ENCODE measurements around the gene CAMTA2.
A peak's percentile ranks its signal among the peaks of the same experiment; 100 is the strongest.

CAMTA2 gene, protein sequence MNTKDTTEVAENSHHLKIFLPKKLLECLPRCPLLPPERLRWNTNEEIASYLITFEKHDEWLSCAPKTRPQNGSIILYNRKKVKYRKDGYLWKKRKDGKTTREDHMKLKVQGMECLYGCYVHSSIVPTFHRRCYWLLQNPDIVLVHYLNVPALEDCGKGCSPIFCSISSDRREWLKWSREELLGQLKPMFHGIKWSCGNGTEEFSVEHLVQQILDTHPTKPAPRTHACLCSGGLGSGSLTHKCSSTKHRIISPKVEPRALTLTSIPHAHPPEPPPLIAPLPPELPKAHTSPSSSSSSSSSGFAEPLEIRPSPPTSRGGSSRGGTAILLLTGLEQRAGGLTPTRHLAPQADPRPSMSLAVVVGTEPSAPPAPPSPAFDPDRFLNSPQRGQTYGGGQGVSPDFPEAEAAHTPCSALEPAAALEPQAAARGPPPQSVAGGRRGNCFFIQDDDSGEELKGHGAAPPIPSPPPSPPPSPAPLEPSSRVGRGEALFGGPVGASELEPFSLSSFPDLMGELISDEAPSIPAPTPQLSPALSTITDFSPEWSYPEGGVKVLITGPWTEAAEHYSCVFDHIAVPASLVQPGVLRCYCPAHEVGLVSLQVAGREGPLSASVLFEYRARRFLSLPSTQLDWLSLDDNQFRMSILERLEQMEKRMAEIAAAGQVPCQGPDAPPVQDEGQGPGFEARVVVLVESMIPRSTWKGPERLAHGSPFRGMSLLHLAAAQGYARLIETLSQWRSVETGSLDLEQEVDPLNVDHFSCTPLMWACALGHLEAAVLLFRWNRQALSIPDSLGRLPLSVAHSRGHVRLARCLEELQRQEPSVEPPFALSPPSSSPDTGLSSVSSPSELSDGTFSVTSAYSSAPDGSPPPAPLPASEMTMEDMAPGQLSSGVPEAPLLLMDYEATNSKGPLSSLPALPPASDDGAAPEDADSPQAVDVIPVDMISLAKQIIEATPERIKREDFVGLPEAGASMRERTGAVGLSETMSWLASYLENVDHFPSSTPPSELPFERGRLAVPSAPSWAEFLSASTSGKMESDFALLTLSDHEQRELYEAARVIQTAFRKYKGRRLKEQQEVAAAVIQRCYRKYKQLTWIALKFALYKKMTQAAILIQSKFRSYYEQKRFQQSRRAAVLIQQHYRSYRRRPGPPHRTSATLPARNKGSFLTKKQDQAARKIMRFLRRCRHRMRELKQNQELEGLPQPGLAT

DNA sequence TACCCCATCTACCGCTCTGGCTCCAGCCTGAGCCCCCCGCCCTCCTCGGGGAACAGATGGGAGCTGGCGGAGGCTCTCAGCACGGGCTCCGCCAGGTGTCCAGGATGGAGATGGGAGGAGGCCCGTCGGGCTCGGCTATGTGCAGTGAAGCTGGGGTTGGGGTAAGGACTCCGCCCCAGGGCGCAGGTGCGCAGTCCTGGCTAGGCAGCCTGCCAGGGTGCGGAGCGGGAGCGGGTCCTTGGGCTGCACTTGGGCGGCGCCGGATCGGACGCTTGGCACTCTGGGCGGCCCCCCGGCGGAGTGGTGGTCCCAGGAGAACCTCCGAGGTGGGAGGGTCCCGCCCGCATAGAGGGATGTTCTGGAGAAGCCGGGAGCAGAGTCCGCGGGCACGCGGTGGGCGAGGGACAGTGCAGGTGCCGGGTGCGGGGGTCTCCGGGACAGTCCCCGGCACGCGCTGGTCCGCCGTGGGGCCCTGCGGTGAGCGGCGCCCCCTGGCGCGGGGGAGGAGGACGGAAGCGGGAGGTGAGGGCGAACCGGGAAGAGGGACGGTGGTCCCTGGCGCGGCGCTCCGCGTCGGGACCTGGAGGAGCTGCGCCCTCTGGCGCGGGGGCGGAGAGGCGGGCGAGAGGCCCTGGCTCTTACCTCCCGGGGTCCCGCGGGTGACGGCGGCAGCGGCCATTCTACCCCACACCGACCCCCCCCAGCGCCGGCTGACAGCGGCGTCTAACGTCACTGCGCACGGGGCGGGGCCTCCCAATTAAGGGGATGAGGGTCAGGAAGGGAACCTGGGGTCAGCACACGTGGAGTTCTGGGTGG is at the start of gene CAMTA2:
CAMTA2 (minus strand) TSS at position 725 of the 816 bp plus-strand sequence. CDS start 1,453 bp downstream, outside the sequence.
- Histone ChIP-seq H3K36me3 (ENCODE audit: control insufficient read depth, insufficient read depth, low read length) (no peaks in the 10 kb centered on the region), H3K9ac (peak within 1 kb of the TSS; percentile 74), H3K27ac (peak within 1 kb of the TSS; percentile 76), H3K9me3 (ENCODE audit: control insufficient read depth, low read length) (no peaks in the 10 kb centered on the region), H3K4me2 (ENCODE audit: low read length) (peak within 1 kb of the TSS; percentile 90), H3K4me3 (ENCODE audit: low read depth, low read length) (peak within 1 kb of the TSS; percentile 87), H3K27me3 (ENCODE audit: control insufficient read depth, insufficient read depth, low read length) (no peaks in the 10 kb centered on the region), H3K4me1 (peaks cover 9% of the 10 kb centered on the region), H3K79me2 (peaks cover 2% of the 10 kb centered on the region), H2AFZ (peak within 1 kb of the TSS; percentile 81)
- TF ChIP-seq, protein P1, sequence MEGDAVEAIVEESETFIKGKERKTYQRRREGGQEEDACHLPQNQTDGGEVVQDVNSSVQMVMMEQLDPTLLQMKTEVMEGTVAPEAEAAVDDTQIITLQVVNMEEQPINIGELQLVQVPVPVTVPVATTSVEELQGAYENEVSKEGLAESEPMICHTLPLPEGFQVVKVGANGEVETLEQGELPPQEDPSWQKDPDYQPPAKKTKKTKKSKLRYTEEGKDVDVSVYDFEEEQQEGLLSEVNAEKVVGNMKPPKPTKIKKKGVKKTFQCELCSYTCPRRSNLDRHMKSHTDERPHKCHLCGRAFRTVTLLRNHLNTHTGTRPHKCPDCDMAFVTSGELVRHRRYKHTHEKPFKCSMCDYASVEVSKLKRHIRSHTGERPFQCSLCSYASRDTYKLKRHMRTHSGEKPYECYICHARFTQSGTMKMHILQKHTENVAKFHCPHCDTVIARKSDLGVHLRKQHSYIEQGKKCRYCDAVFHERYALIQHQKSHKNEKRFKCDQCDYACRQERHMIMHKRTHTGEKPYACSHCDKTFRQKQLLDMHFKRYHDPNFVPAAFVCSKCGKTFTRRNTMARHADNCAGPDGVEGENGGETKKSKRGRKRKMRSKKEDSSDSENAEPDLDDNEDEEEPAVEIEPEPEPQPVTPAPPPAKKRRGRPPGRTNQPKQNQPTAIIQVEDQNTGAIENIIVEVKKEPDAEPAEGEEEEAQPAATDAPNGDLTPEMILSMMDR (IDR thresholded peaks at IDR 0.05), result peak; percentile 87

DNA sequence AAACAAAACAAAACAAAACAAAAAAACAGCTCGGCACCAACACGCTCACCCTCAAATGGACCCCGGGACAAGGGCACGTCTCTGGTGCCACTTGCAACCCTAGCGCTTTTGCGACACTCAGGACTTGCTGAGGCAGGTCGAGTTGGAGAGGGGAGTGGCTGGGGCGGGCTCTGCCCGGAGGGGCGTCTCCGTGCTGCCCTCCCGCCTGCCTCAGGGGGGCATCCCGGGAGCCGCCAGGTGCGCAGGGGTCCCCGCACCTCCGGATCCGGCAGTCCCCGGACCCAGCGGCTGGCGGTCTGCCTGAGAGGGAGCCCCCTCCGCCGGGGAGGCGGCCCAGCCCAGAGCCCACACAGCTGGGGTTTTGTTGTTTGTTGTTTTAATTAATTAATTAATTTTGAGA is 47.8 kb upstream of the CAMTA2 start, which contains the start of gene SLC52A1:
SLC52A1 (minus strand) TSS at position 112 of the 400 bp plus-strand sequence. CDS start 820 bp downstream, outside the sequence.
- H3K4me3 ChIP-seq (ENCODE audit: low read depth, low read length), result peak within 1 kb of the TSS; percentile 44
- no peaks in the 10 kb centered on the region for H3K9me3 ChIP-seq (ENCODE audit: control insufficient read depth, low read length)
- H3K4me1 ChIP-seq, result no peaks in the 10 kb centered on the region
- TF ChIP-seq, protein P1 (IDR thresholded peaks at IDR 0.05), result no peak
- peak within 1 kb of the TSS; percentile 81 for H3K4me2 ChIP-seq (ENCODE audit: low read length)
- peak within 1 kb of the TSS; percentile 48 for H2AFZ ChIP-seq
- no peak within 1 kb of the TSS for H3K27ac ChIP-seq
- no peak within 1 kb of the TSS for H3K9ac ChIP-seq
- no peaks in the 10 kb centered on the region for H3K36me3 ChIP-seq (ENCODE audit: control insufficient read depth, insufficient read depth, low read length)
- H3K27me3 ChIP-seq (ENCODE audit: control insufficient read depth, insufficient read depth, low read length), result no peaks in the 10 kb centered on the region
- H3K79me2 ChIP-seq, result no peaks in the 10 kb centered on the region

DNA sequence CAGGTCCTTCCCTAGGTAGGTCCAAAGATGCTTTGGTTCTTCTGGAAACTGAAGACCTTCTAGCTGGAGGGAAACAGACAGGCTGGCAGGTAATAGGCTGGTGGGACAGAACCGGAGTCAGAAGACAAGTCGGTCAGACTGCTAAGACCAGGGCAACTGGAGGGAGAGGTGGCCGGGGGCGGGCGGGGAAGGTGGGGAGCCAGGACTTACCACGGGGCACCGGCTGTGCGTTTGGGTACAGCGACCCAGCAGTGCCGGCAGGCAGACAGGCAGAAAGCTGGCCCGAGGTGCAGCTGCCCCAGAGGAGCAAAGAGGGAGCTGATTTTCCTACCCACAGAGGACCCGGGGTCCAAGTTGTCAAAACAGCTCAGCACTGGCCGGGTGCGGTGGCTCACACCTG is 47.2 kb upstream of the CAMTA2 start:
- Histone ChIP-seq H3K9me3 (ENCODE audit: control insufficient read depth, low read length) (no peaks in the 10 kb centered on the region), H2AFZ (no peak overlapping the region), H3K4me3 (ENCODE audit: low read depth, low read length) (no peak overlapping the region), H3K9ac (no peak overlapping the region), H3K27ac (no peak overlapping the region), H3K4me1 (no peaks in the 10 kb centered on the region), H3K4me2 (ENCODE audit: low read length) (no peak overlapping the region), H3K79me2 (no peaks in the 10 kb centered on the region), H3K36me3 (ENCODE audit: control insufficient read depth, insufficient read depth, low read length) (no peaks in the 10 kb centered on the region), H3K27me3 (ENCODE audit: control insufficient read depth, insufficient read depth, low read length) (no peaks in the 10 kb centered on the region)
- TF ChIP-seq, protein P1 (IDR thresholded peaks at IDR 0.05), result no peak

DNA sequence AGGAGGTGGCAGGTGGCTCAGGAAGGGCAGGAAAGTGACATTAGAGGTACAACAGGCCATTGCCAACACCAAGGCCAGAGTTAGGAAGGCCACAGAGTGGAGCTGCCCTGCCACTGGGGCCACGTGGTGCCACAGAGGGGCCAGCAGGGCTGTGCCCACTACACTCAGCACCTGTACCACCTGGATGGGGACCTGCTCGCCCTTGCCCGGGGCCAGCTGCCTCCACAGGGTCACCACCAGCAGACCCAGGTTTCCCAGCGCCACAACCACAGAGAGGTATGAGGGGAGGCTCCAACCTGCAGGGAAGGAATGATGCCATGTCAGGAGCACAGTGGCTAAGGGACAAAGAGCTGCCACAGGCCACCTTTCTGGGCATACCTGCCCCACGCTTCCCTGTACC is 46.6 kb upstream of the CAMTA2 start:
- H3K4me2 ChIP-seq (ENCODE audit: low read length), result no peak overlapping the region
- TF ChIP-seq, protein P1 (IDR thresholded peaks at IDR 0.05), result no peak
- no peak overlapping the region for H3K9ac ChIP-seq
- no peaks in the 10 kb centered on the region for H3K36me3 ChIP-seq (ENCODE audit: control insufficient read depth, insufficient read depth, low read length)
- no peak overlapping the region for H2AFZ ChIP-seq
- H3K27me3 ChIP-seq (ENCODE audit: control insufficient read depth, insufficient read depth, low read length), result no peaks in the 10 kb centered on the region
- H3K9me3 ChIP-seq (ENCODE audit: control insufficient read depth, low read length), result no peaks in the 10 kb centered on the region
- H3K79me2 ChIP-seq, result no peaks in the 10 kb centered on the region
- H3K4me1 ChIP-seq, result no peaks in the 10 kb centered on the region
- H3K4me3 ChIP-seq (ENCODE audit: low read depth, low read length), result no peak overlapping the region
- no peak overlapping the region for H3K27ac ChIP-seq

All from parathyroid adenoma (tissue), 2 donors.